Smooth muscle cell (in vitro differentiated cells): ENCODE results near the gene TMEM184A. TPM values are rescaled to one million over a fixed set of nuclear protein-coding genes. Genes with fewer than 3 reads are reported as not detected.

ENCODE experiments used
- DNase-seq: peaks from one replicate; lab custom pipeline; 2025; ENCODE audit not compliant: unreplicated experiment; lab: John Stamatoyannopoulos, UW
- H2AFZ ChIP-seq: fragments of 200-600 bp; sonication (generic); 2 replicates; pipeline ENCODE4 v1.6.0; 2016; ENCODE audit warnings: antibody characterized with exemption, low read depth, mild to moderate bottlenecking
- H3F3A ChIP-seq: fragments of 200-600 bp; sonication (generic); 2 replicates; pipeline ENCODE4 v1.6.0; 2017; ENCODE audit warnings: antibody characterized with exemption, low read depth
- H3K27ac ChIP-seq: fragments of 200-600 bp; sonication (generic); 2 replicates; pipeline ENCODE4 v1.5.1; 2016; ENCODE audit warnings: low read depth, mild to moderate bottlenecking
- H3K27me3 ChIP-seq: fragments of 200-600 bp; sonication (generic); 2 replicates; pipeline ENCODE4 v1.6.1; 2016; ENCODE audit warnings: low read depth, mild to moderate bottlenecking
- H3K36me3 ChIP-seq: fragments of 200-600 bp; sonication (generic); 2 replicates; pipeline ENCODE4 v1.5.1; 2016; ENCODE audit warnings: low read depth
- H3K4me1 ChIP-seq: fragments of 200-600 bp; sonication (generic); 2 replicates; pipeline ENCODE4 v1.5.1; 2016; ENCODE audit warnings: low read depth
- H3K4me2 ChIP-seq: fragments of 200-600 bp; sonication (generic); 2 replicates; pipeline ENCODE4 v1.6.0; 2016; ENCODE audit warnings: mild to moderate bottlenecking
- H3K4me3 ChIP-seq: fragments of 200-600 bp; sonication (generic); 2 replicates; pipeline ENCODE4 v1.5.1; 2016; ENCODE audit warnings: mild to moderate bottlenecking
- H3K79me2 ChIP-seq: fragments of 200-600 bp; sonication (generic); 2 replicates; pipeline ENCODE4 v1.6.0; 2016; ENCODE audit warnings: low read depth, mild to moderate bottlenecking
- H3K9ac ChIP-seq: fragments of 200-600 bp; sonication (generic); 2 replicates; pipeline ENCODE4 v1.6.0; 2016; ENCODE audit warnings: low read depth
- H3K9me3 ChIP-seq: fragments of 200-600 bp; sonication (generic); replicated peaks from 2 replicates; pipeline ENCODE4 v1.5.1; 2016; ENCODE audit warnings: low read depth
- H4K20me1 ChIP-seq: fragments of 200-600 bp; sonication (generic); 2 replicates; pipeline ENCODE4 v1.6.0; 2016; ENCODE audit warnings: low read depth
- CTCF ChIP-seq: fragments of 200-600 bp; sonication (generic); IDR thresholded peaks from 2 replicates; pipeline ENCODE4 v1.5.1; 2017; ENCODE audit warnings: borderline replicate concordance, mild to moderate bottlenecking, antibody characterized with exemption; ENCODE audit not compliant: insufficient read depth, poor library complexity, severe bottlenecking
- WGBS: methylation state at CpG from one replicate; pipeline ENCODE4 v1.1.7; 2016; ENCODE audit warnings: low lambda C conversion rate; 5-methylcytosine and 5-hydroxymethylcytosine counted together
- polyA plus RNA-seq: library from polyadenylated mRNA; unstranded; fragments of >200 nt; fragmentation: Nextera tagmentation; extraction: Ambion mirVana; gene quantifications from 2 replicates; pipeline ENCODE4 v1.2.1, GENCODE V29; 2016
- total RNA-seq: library from RNA; depleted of rRNA; stranded (reverse); fragments of >200 nt; gene quantifications from 2 replicates; pipeline ENCODE4 v1.2.3, GENCODE V29; 2014

The TMEM184A gene
- total and polyA plus RNA-seq, 2 experiments from 2014 or later = 1.6 to 4.8 TPM

- no peaks in the 10 kb centered on the region for H3K27me3 ChIP-seq
- no peak for DNase-seq
- H3F3A ChIP-seq = no peaks in the 10 kb centered on the region
- no peak overlapping the region for H2AFZ ChIP-seq
- H3K9ac ChIP-seq = no peak overlapping the region
- 97% methylated on average over 65 of the region's 73 CpGs for WGBS
- no peak overlapping the region for H3K4me2 ChIP-seq
- peaks cover 16% of the 10 kb centered on the region for H3K4me1 ChIP-seq
- H3K9me3 ChIP-seq = no peaks in the 10 kb centered on the region
- H3K79me2 ChIP-seq = peaks cover 32% of the 10 kb centered on the region
- no peak for TF ChIP-seq CTCF
- no peak overlapping the region for H3K4me3 ChIP-seq
- no peak overlapping the region for H3K27ac ChIP-seq
- no peaks in the 10 kb centered on the region for H4K20me1 ChIP-seq
- no peaks in the 10 kb centered on the region for H3K36me3 ChIP-seq
Measured at GRCh38 chr7:1539882-1540775, 15.9 kb downstream of the TMEM184A start.

GRCh38 chr7:1539181-1539881 is 16.7 kb downstream of the TMEM184A start:
- no peak overlapping the region for H2AFZ ChIP-seq
- H3K27me3 ChIP-seq = no peaks in the 10 kb centered on the region
- peak overlapping the region; percentile 97 for H3K9ac ChIP-seq
- 88% methylated on average over 35 of the region's 36 CpGs for WGBS
- peak overlapping the region; percentile 99 for H3K27ac ChIP-seq
- no peaks in the 10 kb centered on the region for H3K36me3 ChIP-seq
- H3K9me3 ChIP-seq = no peaks in the 10 kb centered on the region
- peaks cover 16% of the 10 kb centered on the region for H3K4me1 ChIP-seq
- H3K4me2 ChIP-seq = peak overlapping the region; percentile 82
- H4K20me1 ChIP-seq = peaks cover 3% of the 10 kb centered on the region
- H3K79me2 ChIP-seq = peaks cover 40% of the 10 kb centered on the region
- H3K4me3 ChIP-seq = no peak overlapping the region
- TF ChIP-seq CTCF = no peak
- no peak for DNase-seq
- no peaks in the 10 kb centered on the region for H3F3A ChIP-seq

- no peaks in the 10 kb centered on the region for H3K36me3 ChIP-seq
- DNase-seq = no peak
- peaks cover 8% of the 10 kb centered on the region for H4K20me1 ChIP-seq
- peak overlapping the region; percentile 82 for H3K4me2 ChIP-seq
- no peaks in the 10 kb centered on the region for H3F3A ChIP-seq
- peaks cover 43% of the 10 kb centered on the region for H3K79me2 ChIP-seq
- H3K27me3 ChIP-seq = no peaks in the 10 kb centered on the region
- H3K27ac ChIP-seq = peak overlapping the region; percentile 99
- no peaks in the 10 kb centered on the region for H3K9me3 ChIP-seq
- no peak for TF ChIP-seq CTCF
- peak overlapping the region; percentile 97 for H3K9ac ChIP-seq
- 94% methylated on average over 20 of the region's 25 CpGs for WGBS
- H3K4me3 ChIP-seq = peak overlapping the region; percentile 13
- no peak overlapping the region for H2AFZ ChIP-seq
- peaks cover 16% of the 10 kb centered on the region for H3K4me1 ChIP-seq
Measured at GRCh38 chr7:1538544-1539180, 17.3 kb downstream of the TMEM184A start.
